Thymus (tissue), 11 donors: ENCODE measurements around the gene PRKN. TPM values are rescaled to one million over a fixed set of nuclear protein-coding genes. Genes with fewer than 3 reads are reported as not detected.

Experiments
- DNase-seq, 9 donors: peaks; one replicate each; pipeline ENCODE4 v3.0.0-alpha.2; 2013; ENCODE audit warnings: low spot score in 9 of 9, low read depth in 6 of 9, missing footprints in 1 of 9
- H3K27ac ChIP-seq, 2 donors: one replicate each; pipeline ENCODE4 v1.5.1; 2013; ENCODE audit warnings: control low read depth in 1 of 2, low read depth in 1 of 2, low read length in 1 of 2, mild to moderate bottlenecking in 1 of 2, moderate library complexity in 1 of 2
- H3K27me3 ChIP-seq, 2 donors: one replicate each; pipeline ENCODE4 v1.5.1; 2013; ENCODE audit warnings: low read length in 1 of 2; ENCODE audit not compliant: control insufficient read depth in 2 of 2, insufficient read depth in 1 of 2
- H3K36me3 ChIP-seq, 2 donors: one replicate each; pipeline ENCODE4 v1.5.1; 2013; ENCODE audit warnings: low read length in 1 of 2, mild to moderate bottlenecking in 1 of 2, moderate library complexity in 1 of 2; ENCODE audit not compliant: control insufficient read depth in 2 of 2, insufficient read depth in 2 of 2
- H3K4me1 ChIP-seq, 2 donors: one replicate each; pipeline ENCODE4 v1.5.1; 2013; ENCODE audit warnings: low read length in 2 of 2; ENCODE audit not compliant: control insufficient read depth in 2 of 2, insufficient read depth in 2 of 2
- H3K4me3 ChIP-seq, 2 donors: one replicate each; pipeline ENCODE4 v1.5.1; 2013; ENCODE audit warnings: low read length in 2 of 2, control low read depth in 1 of 2, mild to moderate bottlenecking in 1 of 2
- H3K9me3 ChIP-seq, 2 donors: one replicate each; pipeline ENCODE4 v1.5.1; 2013; ENCODE audit warnings: low read length in 1 of 2, mild to moderate bottlenecking in 1 of 2; ENCODE audit not compliant: control insufficient read depth in 2 of 2, insufficient read depth in 1 of 2
- WGBS: extraction: QIAGEN DNeasy Blood & Tissue Kit; methylation state at CpG from one replicate; pipeline ENCODE4 v1.1.7; 2013; 5-methylcytosine and 5-hydroxymethylcytosine counted together
- polyA plus RNA-seq: library from polyadenylated mRNA; stranded (reverse); fragments of 200-250 nt; gene quantifications from one replicate; pipeline ENCODE4 v1.2.3, GENCODE V29; 2013
- total RNA-seq: library from RNA; stranded (reverse); fragments of 120-200 nt; gene quantifications from one replicate; pipeline ENCODE4 v1.2.4, GENCODE V29; 2013
- donor health status: healthy.

Gene PRKN
- total and polyA plus RNA-seq, 2 donors, result 0.48 to 0.71 TPM

- Histone ChIP-seq H3K9me3 (no peaks in the 10 kb centered on the region), H3K27me3 (no peaks in the 10 kb centered on the region), H3K27ac (no peak overlapping the region), H3K4me3 (no peak overlapping the region), H3K36me3 (no peaks in the 10 kb centered on the region), H3K4me1 (no peaks in the 10 kb centered on the region)
- DNase-seq, result no peak
- WGBS, result 92% methylated on average over 2 of the region's 2 CpGs
Measured at GRCh38 chr6:162234631-162235030, 492.9 kb downstream of the PRKN start.

- 87% methylated on average over 1 of the region's 1 CpG for WGBS
- peaks cover 0 to 1% of the 10 kb centered on the region in 2 donors for H3K9me3 ChIP-seq
- H3K4me1 ChIP-seq, result no peaks in the 10 kb centered on the region
- DNase-seq, result no peak
- no peak overlapping the region for H3K27ac ChIP-seq
- H3K27me3 ChIP-seq, result no peaks in the 10 kb centered on the region
- H3K4me3 ChIP-seq, result no peak overlapping the region
- no peaks in the 10 kb centered on the region for H3K36me3 ChIP-seq
Measured at GRCh38 chr6:162230147-162230752, 497.3 kb downstream of the PRKN start.

- no peaks in the 10 kb centered on the region for H3K36me3 ChIP-seq
- 99% methylated on average over 2 of the region's 2 CpGs for WGBS
- no peak for DNase-seq
- no peak overlapping the region for H3K27ac ChIP-seq
- no peak overlapping the region for H3K4me3 ChIP-seq
- H3K27me3 ChIP-seq, result no peaks in the 10 kb centered on the region
- H3K9me3 ChIP-seq, result peaks cover 0 to 1% of the 10 kb centered on the region in 2 donors
- H3K4me1 ChIP-seq, result no peaks in the 10 kb centered on the region
Measured at GRCh38 chr6:162229093-162229492, 498.5 kb downstream of the PRKN start.

GRCh38 chr6:162226803-162227202, 500.8 kb downstream of the PRKN start:
- Histone ChIP-seq H3K9me3 (peaks cover 0 to 1% of the 10 kb centered on the region in 2 donors), H3K4me3 (no peak overlapping the region), H3K4me1 (no peaks in the 10 kb centered on the region), H3K36me3 (no peaks in the 10 kb centered on the region), H3K27ac (no peak overlapping the region), H3K27me3 (no peaks in the 10 kb centered on the region)
- no peak for DNase-seq
- WGBS, result 97% methylated on average over 8 of the region's 8 CpGs

GRCh38 chr6:162222521-162222920, 505.0 kb downstream of the PRKN start:
- H3K4me1 ChIP-seq, result no peaks in the 10 kb centered on the region
- no peak overlapping the region for H3K4me3 ChIP-seq
- no peaks in the 10 kb centered on the region for H3K27me3 ChIP-seq
- WGBS, result 94% methylated on average over 5 of the region's 5 CpGs
- no peak overlapping the region for H3K27ac ChIP-seq
- no peak for DNase-seq
- no peaks in the 10 kb centered on the region for H3K36me3 ChIP-seq
- no peaks in the 10 kb centered on the region for H3K9me3 ChIP-seq

- Histone ChIP-seq H3K9me3 (no peaks in the 10 kb centered on the region), H3K4me1 (no peaks in the 10 kb centered on the region), H3K27ac (no peak overlapping the region), H3K27me3 (no peaks in the 10 kb centered on the region), H3K4me3 (no peak overlapping the region), H3K36me3 (no peaks in the 10 kb centered on the region)
- no peak for DNase-seq
- 97% methylated on average over 4 of the region's 4 CpGs for WGBS
Measured at GRCh38 chr6:162220876-162221275, 506.7 kb downstream of the PRKN start.

GRCh38 chr6:162219266-162219665, 508.3 kb downstream of the PRKN start:
- 96% methylated on average over 4 of the region's 4 CpGs for WGBS
- no peak overlapping the region for H3K4me3 ChIP-seq
- H3K9me3 ChIP-seq, result no peaks in the 10 kb centered on the region
- no peak overlapping the region for H3K27ac ChIP-seq
- no peak for DNase-seq
- no peaks in the 10 kb centered on the region for H3K4me1 ChIP-seq
- no peaks in the 10 kb centered on the region for H3K27me3 ChIP-seq
- H3K36me3 ChIP-seq, result no peaks in the 10 kb centered on the region

GRCh38 chr6:162217811-162218493, 509.6 kb downstream of the PRKN start:
- 90% methylated on average over 11 of the region's 11 CpGs for WGBS
- no peaks in the 10 kb centered on the region for H3K4me1 ChIP-seq
- H3K4me3 ChIP-seq, result no peak overlapping the region
- no peaks in the 10 kb centered on the region for H3K36me3 ChIP-seq
- H3K27me3 ChIP-seq, result no peaks in the 10 kb centered on the region
- no peak for DNase-seq
- H3K9me3 ChIP-seq, result no peaks in the 10 kb centered on the region
- H3K27ac ChIP-seq, result no peak overlapping the region

- 95% methylated on average over 1 of the region's 1 CpG for WGBS
- no peaks in the 10 kb centered on the region for H3K27me3 ChIP-seq
- DNase-seq, result no peak
- no peak overlapping the region for H3K4me3 ChIP-seq
- no peaks in the 10 kb centered on the region for H3K9me3 ChIP-seq
- no peak overlapping the region for H3K27ac ChIP-seq
- H3K4me1 ChIP-seq, result no peaks in the 10 kb centered on the region
- H3K36me3 ChIP-seq, result no peaks in the 10 kb centered on the region
Measured at GRCh38 chr6:162217058-162217457, 510.5 kb downstream of the PRKN start.
